Measurements from ENCODE around the gene CPNE8.

DNA sequence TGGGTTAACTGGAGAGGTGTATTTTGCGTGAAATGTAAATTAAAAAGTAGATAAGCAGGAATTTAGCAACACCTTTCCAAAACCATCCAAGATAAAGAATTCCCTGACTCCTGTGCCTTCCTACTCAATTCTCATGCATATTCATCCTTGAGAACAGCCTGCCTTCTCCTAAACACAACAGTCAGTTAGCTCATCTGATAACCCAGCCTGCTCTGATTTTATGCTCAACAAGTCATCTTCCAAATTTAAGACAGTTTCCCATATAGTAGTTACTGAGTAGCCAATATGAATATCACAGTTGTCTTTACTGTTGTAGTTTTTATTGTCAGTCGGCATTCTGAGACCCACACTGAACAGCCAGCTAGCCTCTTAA is 27.1 kb downstream of the CPNE8 start:
- TF ChIP-seq CTCF (conservative IDR thresholded peaks at IDR 0.05 in 1 of 2, IDR thresholded peaks at IDR 0.05 in 1 of 2; ENCODE audit: extremely low read depth in 1 of 2, insufficient read depth in 1 of 2, low read depth in 1 of 2, low read length in 2 of 2) (no peak), EZH2 (IDR thresholded peaks at IDR 0.05; ENCODE audit: borderline replicate concordance, low read length) (no peak)
